IPS DF 6.9 (cell line): Measurements from ENCODE around the gene OLIG2.

Source experiments
- DNase-seq: peaks from one replicate; pipeline ENCODE4 v3.0.0-alpha.2; 2013; ENCODE audit warnings: low read depth, low spot score
- H3K27ac ChIP-seq: one replicate; pipeline ENCODE4 v1.5.1; 2013; ENCODE audit warnings: low read length, control low read depth
- H3K27me3 ChIP-seq: 2 replicates; pipeline ENCODE4 v1.6.1; 2013; ENCODE audit warnings: mild to moderate bottlenecking, low read length; ENCODE audit not compliant: control insufficient read depth, insufficient read depth
- H3K36me3 ChIP-seq: 2 replicates; pipeline ENCODE4 v1.6.1; 2013; ENCODE audit warnings: low read length; ENCODE audit not compliant: control insufficient read depth, insufficient read depth
- H3K4me1 ChIP-seq: 2 replicates; pipeline ENCODE4 v1.6.1; 2013; ENCODE audit warnings: low read length; ENCODE audit not compliant: control insufficient read depth, insufficient read depth
- H3K4me3 ChIP-seq: 2 replicates; pipeline ENCODE4 v1.5.1; 2013; ENCODE audit warnings: mild to moderate bottlenecking, low read length
- H3K9me3 ChIP-seq: 2 replicates; pipeline ENCODE4 v1.6.1; 2013; ENCODE audit warnings: low read length, inconsistent platforms; ENCODE audit not compliant: control insufficient read depth, insufficient read depth
- WGBS: extraction: QIAGEN DNeasy Blood & Tissue Kit; methylation state at CpG from one replicate; pipeline ENCODE4 v1.1.7; 2013; ENCODE audit warnings: mixed read lengths, missing lambda C conversion rate; ENCODE audit not compliant: insufficient read length, insufficient coverage; 5-methylcytosine and 5-hydroxymethylcytosine counted together

OLIG2 gene

DNA sequence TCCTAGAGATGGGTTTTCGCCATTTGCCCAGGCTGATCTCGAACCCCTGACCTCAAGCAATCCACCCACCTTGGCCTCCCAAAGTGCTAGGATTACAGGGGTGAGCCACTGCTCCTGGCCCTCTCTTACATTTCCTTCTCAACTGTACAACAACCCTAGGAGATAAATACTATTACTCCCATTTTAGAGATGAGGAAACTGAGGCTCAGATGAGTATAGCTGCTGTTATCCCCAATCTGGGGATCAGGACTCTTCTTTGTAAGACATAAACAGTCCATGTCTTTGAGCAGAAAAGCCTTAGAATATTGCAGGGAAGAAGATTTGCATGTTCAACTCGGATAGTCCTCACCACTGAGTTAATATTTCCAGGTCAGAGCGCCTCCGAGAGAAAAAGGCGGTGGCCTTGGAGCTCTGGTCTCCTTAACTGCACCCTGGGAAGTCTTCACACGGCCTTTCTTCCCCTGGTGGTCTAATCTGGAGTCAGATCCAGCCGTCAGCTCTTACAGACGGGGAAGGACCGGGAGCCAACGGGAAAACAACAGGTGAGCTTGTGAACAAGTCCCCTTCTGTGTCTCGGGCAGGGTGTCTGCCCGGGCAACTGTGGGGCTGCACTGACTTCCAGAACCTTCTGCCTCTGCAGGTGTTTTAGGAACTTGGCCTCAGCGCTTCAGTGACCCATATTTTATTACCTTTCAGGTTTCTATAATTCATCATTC is 38.3 kb downstream of the OLIG2 start:
- no CpG with 5 or more reads among the region's 14 CpGs for WGBS
- Histone ChIP-seq H3K4me1 (no peaks in the 10 kb centered on the region), H3K4me3 (no peak overlapping the region), H3K9me3 (no peaks in the 10 kb centered on the region), H3K27ac (no peak overlapping the region), H3K27me3 (peaks cover 41% of the 10 kb centered on the region), H3K36me3 (no peaks in the 10 kb centered on the region)
- DNase-seq, result no peak

DNA sequence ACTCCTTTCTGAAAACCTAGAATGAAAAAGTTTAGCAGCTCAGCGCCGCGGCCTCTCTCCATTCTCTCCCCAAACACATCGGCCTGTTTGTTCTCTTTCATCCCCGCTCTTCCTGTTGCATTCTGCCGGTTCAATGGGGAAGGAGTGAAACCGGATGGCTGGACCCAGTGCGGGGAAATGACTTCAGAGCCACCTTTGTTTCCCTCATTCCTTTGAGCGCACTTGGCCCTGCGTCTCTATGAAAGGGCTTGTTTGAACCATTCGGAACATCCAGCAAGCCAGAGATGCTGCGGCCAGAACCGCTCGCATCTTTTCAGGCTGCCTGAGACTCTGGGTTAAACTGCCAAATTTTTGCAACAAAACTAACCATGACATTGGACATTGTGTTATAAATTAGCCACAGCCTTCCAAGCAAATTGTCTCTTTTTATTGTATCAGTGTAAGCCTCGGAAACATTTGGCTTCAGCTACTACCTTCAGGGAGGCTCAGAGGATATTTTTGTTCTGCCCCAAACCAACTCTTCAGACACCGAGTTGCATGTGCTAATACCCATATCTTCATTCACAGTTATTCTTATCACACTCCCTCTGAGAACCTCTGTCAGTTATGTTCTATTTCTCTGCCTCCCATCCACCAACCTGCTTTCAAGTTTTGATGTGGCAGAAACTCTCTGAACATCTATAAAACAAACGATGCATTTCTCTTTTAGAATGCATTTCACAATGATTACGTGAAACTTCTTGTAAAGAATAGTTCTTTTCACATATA is 39.1 kb downstream of the OLIG2 start:
- no CpG with 5 or more reads among the region's 18 CpGs for WGBS
- Histone ChIP-seq H3K27ac (no peak overlapping the region), H3K36me3 (no peaks in the 10 kb centered on the region), H3K4me1 (no peaks in the 10 kb centered on the region), H3K9me3 (no peaks in the 10 kb centered on the region), H3K4me3 (no peak overlapping the region), H3K27me3 (peaks cover 45% of the 10 kb centered on the region)
- no peak for DNase-seq

DNA sequence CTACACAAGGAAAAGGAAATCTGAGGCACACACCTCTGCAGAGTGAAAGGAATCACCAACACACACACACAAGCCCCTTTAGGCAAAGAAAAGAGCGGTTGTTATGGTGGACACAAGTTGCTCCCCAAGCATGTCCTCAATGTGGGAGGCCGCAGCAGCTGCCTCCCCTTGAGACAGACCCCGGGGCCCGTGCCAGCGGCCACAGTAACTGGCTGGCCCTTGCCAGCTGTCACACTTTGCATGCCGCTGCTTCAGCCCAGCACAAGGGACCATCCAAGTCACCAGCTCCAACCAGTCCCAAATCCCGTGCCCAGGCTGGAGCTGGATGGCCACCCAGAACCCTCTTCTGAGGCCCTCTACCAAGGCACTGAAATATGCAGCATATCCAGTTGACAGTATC is 41.3 kb downstream of the OLIG2 start:
- H3K27ac ChIP-seq, result no peak overlapping the region
- H3K27me3 ChIP-seq, result peaks cover 61% of the 10 kb centered on the region
- H3K4me1 ChIP-seq, result peaks cover 5% of the 10 kb centered on the region
- H3K36me3 ChIP-seq, result no peaks in the 10 kb centered on the region; the same call in 1 of the 2 replicates
- DNase-seq, result no peak
- H3K4me3 ChIP-seq, result no peak overlapping the region
- WGBS, result no CpG with 5 or more reads among the region's 7 CpGs
- H3K9me3 ChIP-seq, result no peaks in the 10 kb centered on the region

DNA sequence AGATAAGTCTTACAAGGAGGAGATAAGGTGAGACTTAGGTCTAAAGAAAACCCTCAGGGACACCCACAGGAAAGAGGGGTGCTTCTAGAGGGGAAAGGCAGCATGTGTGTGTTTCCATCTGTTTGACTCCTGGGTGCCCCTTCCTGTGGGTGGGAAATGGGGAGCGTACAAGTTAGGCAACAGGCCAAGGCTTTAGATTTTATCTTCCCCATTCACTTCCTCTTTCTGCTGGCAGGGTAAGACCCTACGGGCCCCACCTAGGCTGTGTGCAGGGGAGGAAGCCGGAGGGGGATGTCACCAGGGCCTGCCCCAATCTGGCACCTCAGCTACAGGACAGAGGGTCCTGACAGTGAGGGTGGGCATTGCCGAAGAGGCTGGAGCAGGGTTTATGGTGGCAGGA is 41.7 kb downstream of the OLIG2 start:
- Histone ChIP-seq H3K27me3 (peaks cover 65% of the 10 kb centered on the region), H3K4me1 (peaks cover 5% of the 10 kb centered on the region), H3K4me3 (no peak overlapping the region), H3K9me3 (no peaks in the 10 kb centered on the region), H3K36me3 (no peaks in the 10 kb centered on the region; the same call in 1 of the 2 replicates), H3K27ac (no peak overlapping the region)
- no CpG with 5 or more reads among the region's 4 CpGs for WGBS
- DNase-seq, result no peak

DNA sequence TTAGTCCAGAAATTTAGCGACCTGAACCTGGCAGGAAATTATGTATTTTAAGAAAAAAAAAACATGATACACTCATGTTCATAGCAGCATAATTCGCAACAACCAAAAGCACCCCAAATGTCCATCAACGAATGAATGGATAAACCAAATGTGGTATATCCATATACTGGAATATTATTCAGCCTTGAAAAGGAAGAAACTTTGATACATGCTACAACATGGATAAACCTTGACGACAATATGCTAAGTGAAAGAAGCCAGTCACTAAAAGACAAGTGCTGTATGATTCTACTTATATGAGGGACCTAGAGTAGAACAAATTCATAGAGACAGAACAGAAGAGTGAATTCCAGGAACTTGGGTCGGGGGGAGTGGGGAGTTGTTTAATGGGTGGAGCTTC is 43.5 kb downstream of the OLIG2 start:
- Histone ChIP-seq H3K27me3 (peaks cover 73% of the 10 kb centered on the region), H3K36me3 (no peaks in the 10 kb centered on the region; the same call in 1 of the 2 replicates), H3K9me3 (no peaks in the 10 kb centered on the region), H3K27ac (no peak overlapping the region), H3K4me1 (peaks cover 5% of the 10 kb centered on the region), H3K4me3 (no peak overlapping the region)
- no peak for DNase-seq
- WGBS, result no CpG with 5 or more reads among the region's 5 CpGs

DNA sequence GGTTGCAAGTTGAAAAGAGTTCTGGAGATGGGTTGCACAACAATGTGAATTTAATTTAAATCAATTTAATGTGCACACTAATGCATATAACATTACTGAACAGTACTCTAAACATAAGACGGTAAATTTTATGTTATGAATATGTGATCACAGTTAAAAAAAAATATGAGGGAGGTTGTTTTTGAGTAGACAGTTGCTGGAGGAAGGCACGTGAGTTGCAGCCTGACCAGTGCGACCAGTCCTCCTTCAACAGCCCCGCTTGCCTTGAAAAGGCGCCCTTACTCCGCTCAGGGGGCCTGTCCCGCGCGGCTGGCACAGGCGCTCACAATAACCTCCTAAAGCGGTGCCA is 43.9 kb downstream of the OLIG2 start:
- Histone ChIP-seq H3K27ac (no peak overlapping the region), H3K9me3 (no peaks in the 10 kb centered on the region), H3K36me3 (no peaks in the 10 kb centered on the region; the same call in 1 of the 2 replicates), H3K27me3 (peaks cover 76% of the 10 kb centered on the region), H3K4me1 (peaks cover 5% of the 10 kb centered on the region), H3K4me3 (no peak overlapping the region)
- no peak for DNase-seq
- 100% methylated on average over 1 of the region's 11 CpGs for WGBS

DNA sequence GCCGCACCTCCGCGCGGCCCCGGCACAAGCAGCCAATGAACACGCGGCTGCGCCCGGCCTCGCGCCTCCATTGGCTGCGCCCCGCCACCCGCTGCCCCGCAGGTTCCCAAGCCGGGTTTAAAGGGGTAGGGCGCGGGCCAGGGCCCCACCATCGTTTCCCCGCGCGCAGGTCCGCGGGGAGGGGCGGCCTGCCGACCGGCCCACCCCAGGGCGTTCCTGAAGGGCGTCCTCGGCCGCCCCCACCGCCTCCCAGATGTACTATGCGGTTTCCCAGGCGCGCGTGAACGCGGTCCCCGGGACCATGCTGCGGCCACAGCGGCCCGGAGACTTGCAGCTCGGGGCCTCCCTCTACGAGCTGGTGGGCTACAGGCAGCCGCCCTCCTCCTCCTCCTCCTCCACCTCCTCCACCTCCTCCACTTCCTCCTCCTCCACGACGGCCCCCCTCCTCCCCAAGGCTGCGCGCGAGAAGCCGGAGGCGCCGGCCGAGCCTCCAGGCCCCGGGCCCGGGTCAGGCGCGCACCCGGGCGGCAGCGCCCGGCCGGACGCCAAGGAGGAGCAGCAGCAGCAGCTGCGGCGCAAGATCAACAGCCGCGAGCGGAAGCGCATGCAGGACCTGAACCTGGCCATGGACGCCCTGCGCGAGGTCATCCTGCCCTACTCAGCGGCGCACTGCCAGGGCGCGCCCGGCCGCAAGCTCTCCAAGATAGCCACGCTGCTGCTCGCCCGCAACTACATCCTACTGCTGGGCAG is 44.4 kb downstream of the OLIG2 start, which contains the start of gene OLIG1:
Gene OLIG1 (plus strand): TSS at position 148 of the 750 bp plus-strand sequence. CDS start 106 bp downstream, at position 254.
- H3K9me3 ChIP-seq, result no peaks in the 10 kb centered on the region
- no CpG with 5 or more reads among the region's 82 CpGs for WGBS

DNA sequence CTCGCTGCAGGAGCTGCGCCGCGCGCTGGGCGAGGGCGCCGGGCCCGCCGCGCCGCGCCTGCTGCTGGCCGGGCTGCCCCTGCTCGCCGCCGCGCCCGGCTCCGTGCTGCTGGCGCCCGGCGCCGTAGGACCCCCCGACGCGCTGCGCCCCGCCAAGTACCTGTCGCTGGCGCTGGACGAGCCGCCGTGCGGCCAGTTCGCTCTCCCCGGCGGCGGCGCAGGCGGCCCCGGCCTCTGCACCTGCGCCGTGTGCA is 44.9 kb downstream of the OLIG2 start:
- H3K27me3 ChIP-seq, result peaks cover 74% of the 10 kb centered on the region
- no peaks in the 10 kb centered on the region; the same call in 1 of the 2 replicates for H3K36me3 ChIP-seq
- H3K4me3 ChIP-seq, result peak overlapping the region; percentile 32; the same call in 1 of the 2 replicates
- no peaks in the 10 kb centered on the region for H3K9me3 ChIP-seq
- H3K27ac ChIP-seq, result no peak overlapping the region
- WGBS, result no CpG with 5 or more reads among the region's 44 CpGs
- peaks cover 6% of the 10 kb centered on the region for H3K4me1 ChIP-seq
- no peak for DNase-seq

More for the DNA sequence above, 44.4 kb downstream of the OLIG2 start, which contains the start of gene OLIG1:
- Histone ChIP-seq H3K4me3 (peak within 1 kb of the TSS; percentile 32; the same call in 1 of the 2 replicates), H3K36me3 (no peaks in the 10 kb centered on the region; the same call in 1 of the 2 replicates), H3K27ac (no peak within 1 kb of the TSS), H3K27me3 (peaks cover 76% of the 10 kb centered on the region), H3K4me1 (peaks cover 5% of the 10 kb centered on the region)
- no peak for DNase-seq

DNA sequence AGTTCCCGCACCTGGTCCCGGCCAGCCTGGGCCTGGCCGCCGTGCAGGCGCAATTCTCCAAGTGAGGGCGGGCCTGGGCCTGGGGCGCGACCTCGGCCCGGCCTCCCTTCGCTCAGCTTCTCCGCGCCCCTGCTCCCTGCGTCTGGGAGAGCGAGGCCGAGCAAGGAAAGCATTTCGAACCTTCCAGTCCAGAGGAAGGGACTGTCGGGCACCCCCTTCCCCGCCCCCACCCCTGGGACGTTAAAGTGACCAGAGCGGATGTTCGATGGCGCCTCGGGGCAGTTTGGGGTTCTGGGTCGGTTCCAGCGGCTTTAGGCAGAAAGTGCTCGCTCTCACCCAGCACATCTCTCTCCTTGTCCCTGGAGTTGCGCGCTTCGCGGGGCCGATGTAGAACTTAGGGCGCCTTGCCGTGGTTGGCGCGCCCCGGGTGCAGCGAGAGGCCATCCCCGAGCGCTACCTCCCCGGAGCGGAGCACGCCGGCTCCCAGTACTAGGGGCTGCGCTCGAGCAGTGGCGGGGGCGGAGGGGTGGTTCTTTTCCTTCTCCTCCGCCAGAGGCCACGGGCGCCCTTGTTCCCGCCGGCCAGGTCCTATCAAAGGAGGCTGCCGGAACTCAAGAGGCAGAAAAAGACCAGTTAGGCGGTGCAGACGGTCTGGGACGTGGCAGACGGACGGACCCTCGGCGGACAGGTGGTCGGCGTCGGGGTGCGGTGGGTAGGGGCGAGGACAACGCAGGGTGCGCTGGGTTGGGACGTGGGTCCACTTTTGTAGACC is 45.4 kb downstream of the OLIG2 start:
- H3K9me3 ChIP-seq, result no peaks in the 10 kb centered on the region
- H3K36me3 ChIP-seq, result no peaks in the 10 kb centered on the region; the same call in 1 of the 2 replicates
- no CpG with 5 or more reads among the region's 69 CpGs for WGBS
- H3K27ac ChIP-seq, result no peak overlapping the region
- H3K4me3 ChIP-seq, result peak overlapping the region; percentile 32; the same call in 1 of the 2 replicates
- peaks cover 11% of the 10 kb centered on the region for H3K4me1 ChIP-seq
- DNase-seq, result no peak
- H3K27me3 ChIP-seq, result peaks cover 78% of the 10 kb centered on the region
